Transverse colon (tissue), 4 donors: Measurements from ENCODE around the gene CNIH4. TPM values are rescaled to one million over a fixed set of nuclear protein-coding genes. Genes with fewer than 3 reads are reported as not detected.

Experiments used
- DNase-seq: peaks from one replicate; pipeline ENCODE4 v3.0.0-alpha.2; 2019
- H3K27ac ChIP-seq, 4 donors: fragments of 200-600 bp; sonication (generic); 2 replicates each; pipeline ENCODE4 v1.5.1; 2016 to 2018; ENCODE audit warnings: inconsistent platforms in 4 of 4
- H3K27me3 ChIP-seq: fragments of 200-600 bp; sonication (generic); 2 replicates; pipeline ENCODE4 v1.5.1; 2017; ENCODE audit warnings: inconsistent platforms
- H3K36me3 ChIP-seq, 4 donors: fragments of 200-600 bp; sonication (generic); 2 replicates each; pipeline ENCODE4 v1.5.1; 2017 to 2019; ENCODE audit warnings: inconsistent platforms in 4 of 4
- H3K4me1 ChIP-seq, 4 donors: fragments of 200-600 bp; sonication (generic); 2 replicates each; pipeline ENCODE4 v1.5.1; 2017 to 2020; ENCODE audit warnings: inconsistent platforms in 4 of 4
- H3K4me3 ChIP-seq, 4 donors: fragments of 200-600 bp; sonication (generic); 1 replicate in 1 of 4; 2 replicates in 3 of 4; pipeline versions ENCODE4 v1.5.1 to v1.6.1; 2017 to 2019; ENCODE audit warnings: inconsistent platforms in 4 of 4
- H3K9me3 ChIP-seq, 2 donors: fragments of 200-600 bp; sonication (generic); 2 replicates each; pipeline ENCODE4 v1.5.1; 2017 to 2019; ENCODE audit warnings: inconsistent platforms in 2 of 2
- EP300 ChIP-seq: sonication (generic); formaldehyde crosslinking; IDR thresholded peaks from one replicate; pipeline ENCODE4 v1.6.1; 2017; ENCODE audit warnings: antibody characterized with exemption, low read depth
- POLR2A ChIP-seq: fragments of 450-650 bp; IDR thresholded peaks from one replicate; pipeline ENCODE4 v1.6.1; 2016; ENCODE audit warnings: antibody characterized with exemption, mild to moderate bottlenecking, moderate library complexity
- POLR2AphosphoS5 ChIP-seq, 3 donors: sonication (generic); formaldehyde crosslinking; IDR thresholded peaks; one replicate each; pipeline ENCODE4 v1.6.1; 2016; ENCODE audit warnings: antibody characterized with exemption in 3 of 3
- WGBS, 2 donors: methylation state at CpG; one replicate each; pipeline ENCODE4 v1.1.5; 2018; ENCODE audit warnings: low coverage in 1 of 2; 5-methylcytosine and 5-hydroxymethylcytosine counted together
- in situ Hi-C, 4 donors: fragments of 200-750 bp; cut with MboI; loops; one replicate each; pipeline versions ENCODE4 v1.15.0 to v1.15.1; 2017; ENCODE audit warnings: low sequenced_read_pairs in 3 of 4, low pct_ligation_motif_present in 1 of 4, low pct_unique_long_range_greater_than_20kb in 1 of 4
- intact Hi-C: fragments of 100-400 bp; cut with DNase I; formaldehyde crosslinking; loops from one replicate; pipeline ENCODE4 v1.15.1; 2023; ENCODE audit warnings: low total_unique reads
- total RNA-seq, 4 donors: library from RNA; depleted of rRNA; stranded (reverse); fragments of >200 nt; gene quantifications; one replicate each; pipeline ENCODE4 v1.1.0, GENCODE V29; 2016
- TF ChIP-seq, protein P1 (sequence below), 5 experiments: fragments of 200-600 bp in 3 of 5; fragments of 450-650 bp in 2 of 5; sonication (generic) in 3 of 5; IDR thresholded peaks; 1 replicate in 2 of 5; 2 replicates in 3 of 5; pipeline ENCODE4 v1.5.1; 2016 to 2017; ENCODE audit warnings: antibody characterized with exemption in 5 of 5, inconsistent platforms in 3 of 5, mild to moderate bottlenecking in 2 of 5, moderate library complexity in 1 of 5

The CNIH4 gene
- total RNA-seq, 4 donors from 2014 or later = 33.0 to 48.7 (median 42.0) TPM

DNA sequence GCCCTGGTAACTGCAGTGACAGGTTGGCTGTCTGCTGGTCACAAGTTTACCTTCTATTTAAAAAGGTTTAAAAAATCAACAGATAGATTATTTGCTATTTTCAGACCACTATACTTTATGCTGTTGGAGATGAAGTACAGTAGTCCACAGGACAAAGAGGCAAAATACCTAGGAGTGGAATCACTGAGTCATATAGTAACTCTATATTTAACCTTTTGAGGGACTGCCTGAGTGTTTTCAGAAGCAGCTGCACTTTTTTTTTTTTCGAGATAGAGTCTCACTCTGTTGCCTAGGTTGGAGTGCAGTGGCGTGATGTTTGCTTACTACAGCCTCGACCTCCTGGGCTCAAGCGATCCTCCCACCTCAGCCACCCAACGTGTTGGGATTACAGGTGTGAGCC, 11.7 kb downstream of the CNIH4 start:
- no peak for DNase-seq
- Histone ChIP-seq H3K27me3 (no peaks in the 10 kb centered on the region), H3K9me3 (no peaks in the 10 kb centered on the region), H3K27ac (no peak overlapping the region), H3K4me3 (no peak overlapping the region), H3K36me3 (peaks cover 0 to 51% (median 24%) of the 10 kb centered on the region in 4 donors), H3K4me1 (no peaks in the 10 kb centered on the region)
- TF ChIP-seq POLR2A (no peak), EP300 (no peak), POLR2AphosphoS5 (IDR thresholded peaks at IDR 0.05) (no peak)
- TF ChIP-seq, protein P1, sequence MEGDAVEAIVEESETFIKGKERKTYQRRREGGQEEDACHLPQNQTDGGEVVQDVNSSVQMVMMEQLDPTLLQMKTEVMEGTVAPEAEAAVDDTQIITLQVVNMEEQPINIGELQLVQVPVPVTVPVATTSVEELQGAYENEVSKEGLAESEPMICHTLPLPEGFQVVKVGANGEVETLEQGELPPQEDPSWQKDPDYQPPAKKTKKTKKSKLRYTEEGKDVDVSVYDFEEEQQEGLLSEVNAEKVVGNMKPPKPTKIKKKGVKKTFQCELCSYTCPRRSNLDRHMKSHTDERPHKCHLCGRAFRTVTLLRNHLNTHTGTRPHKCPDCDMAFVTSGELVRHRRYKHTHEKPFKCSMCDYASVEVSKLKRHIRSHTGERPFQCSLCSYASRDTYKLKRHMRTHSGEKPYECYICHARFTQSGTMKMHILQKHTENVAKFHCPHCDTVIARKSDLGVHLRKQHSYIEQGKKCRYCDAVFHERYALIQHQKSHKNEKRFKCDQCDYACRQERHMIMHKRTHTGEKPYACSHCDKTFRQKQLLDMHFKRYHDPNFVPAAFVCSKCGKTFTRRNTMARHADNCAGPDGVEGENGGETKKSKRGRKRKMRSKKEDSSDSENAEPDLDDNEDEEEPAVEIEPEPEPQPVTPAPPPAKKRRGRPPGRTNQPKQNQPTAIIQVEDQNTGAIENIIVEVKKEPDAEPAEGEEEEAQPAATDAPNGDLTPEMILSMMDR (IDR thresholded peaks at IDR 0.05) = no peak
- 88 to 94% methylated on average over 5 of the region's 5 CpGs for WGBS, 2 donors
- intact Hi-C loops (no loop called here), in situ Hi-C loops (no loop called here)

DNA sequence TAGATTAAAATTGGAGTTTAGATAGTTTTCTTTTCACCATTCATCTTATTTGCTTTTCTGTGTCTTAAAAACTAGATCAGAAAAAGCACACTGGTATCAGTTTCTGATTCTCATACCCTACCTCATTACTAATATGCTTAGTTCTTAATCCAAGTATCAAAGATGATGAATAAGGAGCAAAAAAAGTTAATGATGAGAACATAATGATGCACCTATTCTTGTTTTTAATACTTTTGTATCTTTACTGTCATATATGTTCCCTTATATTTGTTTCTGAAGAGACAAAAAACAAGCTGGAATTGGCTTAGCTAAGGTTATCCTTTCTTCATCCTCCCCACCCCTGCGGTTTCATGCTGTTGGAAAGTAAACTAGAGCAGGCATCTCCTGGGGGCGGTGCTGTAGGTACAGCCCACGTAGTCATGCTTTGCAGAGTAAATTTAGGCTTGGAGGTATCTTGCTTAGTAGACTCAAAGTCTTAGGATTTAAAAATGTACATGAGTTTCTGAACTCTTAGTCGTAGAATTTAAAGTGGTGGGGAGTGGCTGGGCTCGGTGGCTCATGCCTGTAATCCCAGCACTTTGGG, 16.4 kb downstream of the CNIH4 start:
- Histone ChIP-seq H3K4me1 (peaks cover 0 to 5% (median 0%) of the 10 kb centered on the region in 4 donors), H3K9me3 (no peaks in the 10 kb centered on the region), H3K4me3 (no peak overlapping the region), H3K36me3 (peaks cover 0 to 62% (median 31%) of the 10 kb centered on the region in 4 donors), H3K27ac (no peak overlapping the region), H3K27me3 (no peaks in the 10 kb centered on the region)
- intact Hi-C loops = no loop called here
- WGBS, 2 donors = 86 to 92% methylated on average over 3 to 5 of the region's 5 CpGs
- in situ Hi-C loops = no loop called here
- DNase-seq = no peak
- TF ChIP-seq, protein P1 (IDR thresholded peaks at IDR 0.05) = no peak
- no peak for TF ChIP-seq POLR2A
- TF ChIP-seq EP300 = no peak
- TF ChIP-seq POLR2AphosphoS5 (IDR thresholded peaks at IDR 0.05) = no peak

- DNase-seq = no peak
- no peaks in the 10 kb centered on the region for H3K9me3 ChIP-seq
- H3K4me1 ChIP-seq = peaks cover 0 to 5% (median 0%) of the 10 kb centered on the region in 4 donors
- H3K36me3 ChIP-seq = peaks cover 0 to 44% (median 21%) of the 10 kb centered on the region in 4 donors
- no peaks in the 10 kb centered on the region for H3K27me3 ChIP-seq
- 79 to 86% methylated on average over 1 to 3 of the region's 3 CpGs for WGBS, 2 donors
- intact Hi-C loops = loop anchor here (5.0 kb wide), 1 partner anchor 87 kb away; no protein-coding TSS in a partner anchor
- no peak overlapping the region for H3K27ac ChIP-seq
- no peak for TF ChIP-seq EP300
- TF ChIP-seq POLR2A = no peak
- TF ChIP-seq, protein P1 (IDR thresholded peaks at IDR 0.05) = no peak
- no peak for TF ChIP-seq POLR2AphosphoS5 (IDR thresholded peaks at IDR 0.05)
- in situ Hi-C loops = no loop called here
- no peak overlapping the region for H3K4me3 ChIP-seq
These were observed 18.4 kb downstream of the CNIH4 start for GRCh38 chr1:224375059-224375458.

DNA sequence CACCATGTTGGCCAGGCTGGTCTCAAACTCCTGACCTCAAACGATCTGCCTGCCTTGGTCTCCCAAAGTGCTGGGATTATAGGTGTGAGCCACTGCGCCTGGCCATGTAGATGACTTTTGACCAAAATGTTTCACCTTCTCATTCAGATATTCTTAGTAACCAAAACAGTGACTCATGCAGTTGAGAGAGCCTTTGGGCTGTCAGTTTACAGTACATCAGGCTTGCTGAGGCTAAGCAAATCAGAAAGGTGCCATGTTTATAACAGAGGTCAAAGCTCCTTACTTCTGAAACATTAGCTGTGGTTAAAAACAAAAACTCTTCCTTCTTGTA, 21.0 kb downstream of the CNIH4 start:
- Histone ChIP-seq H3K27ac (peak overlapping the region in 1 of 4 donors; percentile 14), H3K4me3 (no peak overlapping the region), H3K4me1 (peaks cover 0 to 10% (median 0%) of the 10 kb centered on the region in 4 donors), H3K36me3 (peaks cover 0 to 31% (median 13%) of the 10 kb centered on the region in 4 donors), H3K9me3 (no peaks in the 10 kb centered on the region), H3K27me3 (no peaks in the 10 kb centered on the region)
- in situ Hi-C loops = no loop called here
- DNase-seq = no peak
- intact Hi-C loops = loop anchor here (5.0 kb wide), 1 partner anchor 85 kb away; no protein-coding TSS in a partner anchor
- TF ChIP-seq POLR2A = no peak
- no peak for TF ChIP-seq EP300
- no peak for TF ChIP-seq POLR2AphosphoS5 (IDR thresholded peaks at IDR 0.05)
- TF ChIP-seq, protein P1 (IDR thresholded peaks at IDR 0.05) = no peak
- 75% methylated on average over 2 of the region's 2 CpGs; no CpG with 5 or more reads in 1 of the 2 donors for WGBS, 2 donors
